HEK293 (cell line): ENCODE results near the gene MYH11.

Experiments used
- CTCF ChIA-PET: fragments of 350-600 bp; formaldehyde crosslinking; extraction: SDS; loops from one replicate; lab custom pipeline; 2021; ENCODE audit warnings: antibody characterized with exemption; lab: Yijun Ruan, JAX
- POLR2A ChIA-PET: fragments of 300-600 bp; formaldehyde crosslinking; extraction: SDS; loops from one replicate; lab custom pipeline; 2020; ENCODE audit warnings: antibody characterized with exemption, inconsistent platforms; lab: Yijun Ruan, JAX
- H3K27ac ChIP-seq: fragments of 200-500 bp; sonication (Bioruptor generic); 2 replicates; pipeline ENCODE4 v1.5.1; 2014; ENCODE audit warnings: low read depth, low read length, control low read depth, inconsistent platforms; ENCODE audit errors: extremely low read depth
- H3K36me3 ChIP-seq, 2 experiments: fragments of 200-500 bp in 1 of 2; sonication (Bioruptor generic) in 1 of 2; 1 replicate in 1 of 2; 2 replicates in 1 of 2; pipeline ENCODE4 v1.5.1; 2014 to 2017; ENCODE audit warnings: inconsistent platforms in 2 of 2, low read length in 2 of 2; ENCODE audit not compliant: control insufficient read depth in 2 of 2, insufficient read depth in 1 of 2
- H3K4me1 ChIP-seq: fragments of 200-500 bp; sonication (Bioruptor generic); 2 replicates; pipeline ENCODE4 v1.5.1; 2014; ENCODE audit warnings: mild to moderate bottlenecking, low read length, inconsistent platforms; ENCODE audit not compliant: control insufficient read depth, insufficient read depth
- H3K4me3 ChIP-seq: 2 replicates; pipeline ENCODE4 v1.5.1; 2011; ENCODE audit warnings: low read depth, mild to moderate bottlenecking, control low read depth, low read length, moderate library complexity
- H3K9me3 ChIP-seq: fragments of 200-500 bp; sonication (Bioruptor generic); 2 replicates; pipeline ENCODE4 v1.5.1; 2014; ENCODE audit warnings: low read depth, low read length, inconsistent platforms; ENCODE audit not compliant: control insufficient read depth, insufficient read depth
- BCL11A ChIP-seq: fragments of 450-650 bp; formaldehyde crosslinking; IDR thresholded peaks from 2 replicates; pipeline ENCODE4 v1.5.1; 2016; ENCODE audit warnings: low read depth, missing biosample characterization, missing genetic modification characterization
- FEZF1 ChIP-seq: fragments of 450-650 bp; formaldehyde crosslinking; IDR thresholded peaks from 2 replicates; pipeline ENCODE4 v1.5.1; 2016; ENCODE audit warnings: missing biosample characterization, missing genetic modification characterization
- HOXD13 ChIP-seq: sonication (generic); formaldehyde crosslinking; IDR thresholded peaks from 2 replicates; pipeline ENCODE4 v1.8.0; 2022; ENCODE audit warnings: missing genetic modification reagents, borderline replicate concordance
- MYNN ChIP-seq: fragments of 450-650 bp; formaldehyde crosslinking; IDR thresholded peaks from 2 replicates; pipeline ENCODE4 v1.5.1; 2016; ENCODE audit warnings: missing biosample characterization, missing genetic modification characterization, borderline replicate concordance
- OVOL3 ChIP-seq: fragments of 450-650 bp; formaldehyde crosslinking; IDR thresholded peaks from 2 replicates; pipeline ENCODE4 v1.5.1; 2016; ENCODE audit warnings: missing biosample characterization, missing genetic modification characterization
- PRDM4 ChIP-seq: fragments of 450-650 bp; formaldehyde crosslinking; IDR thresholded peaks from 2 replicates; pipeline ENCODE4 v1.5.1; 2017; ENCODE audit warnings: missing biosample characterization, missing genetic modification characterization
- ZBTB1 ChIP-seq: fragments of 450-650 bp; formaldehyde crosslinking; IDR thresholded peaks from 2 replicates; pipeline ENCODE4 v1.5.1; 2016; ENCODE audit warnings: missing biosample characterization, missing genetic modification characterization
- ZBTB21 ChIP-seq: fragments of 450-650 bp; formaldehyde crosslinking; IDR thresholded peaks from 2 replicates; pipeline ENCODE4 v1.5.1; 2017; ENCODE audit warnings: missing biosample characterization, missing genetic modification characterization
- ZBTB48 ChIP-seq: fragments of 450-650 bp; formaldehyde crosslinking; IDR thresholded peaks from 2 replicates; pipeline ENCODE4 v1.5.1; 2016; ENCODE audit warnings: missing biosample characterization, missing genetic modification characterization
- ZNF114 ChIP-seq: fragments of 450-650 bp; formaldehyde crosslinking; IDR thresholded peaks from 2 replicates; pipeline ENCODE4 v1.5.0; 2017; ENCODE audit warnings: missing biosample characterization, missing genetic modification characterization
- ZNF140 ChIP-seq: fragments of 450-650 bp; formaldehyde crosslinking; IDR thresholded peaks from 2 replicates; pipeline ENCODE4 v1.5.1; 2016; ENCODE audit warnings: missing biosample characterization, missing genetic modification characterization
- ZNF184 ChIP-seq: fragments of 450-650 bp; IDR thresholded peaks from 2 replicates; pipeline ENCODE4 v1.5.1; 2018; ENCODE audit warnings: missing biosample characterization, mild to moderate bottlenecking, missing genetic modification characterization
- ZNF302 ChIP-seq: fragments of 450-650 bp; formaldehyde crosslinking; IDR thresholded peaks from 2 replicates; pipeline ENCODE4 v1.5.1; 2016; ENCODE audit warnings: missing biosample characterization, missing genetic modification characterization, low read depth
- ZNF324 ChIP-seq: fragments of 450-650 bp; formaldehyde crosslinking; IDR thresholded peaks from 2 replicates; pipeline ENCODE4 v1.5.1; 2016; ENCODE audit warnings: missing biosample characterization, missing genetic modification characterization
- ZNF335 ChIP-seq: fragments of 450-650 bp; formaldehyde crosslinking; conservative IDR thresholded peaks from 2 replicates; pipeline ENCODE4 v1.5.1; 2016; ENCODE audit warnings: missing biosample characterization, missing genetic modification characterization
- ZNF341 ChIP-seq: fragments of 450-650 bp; formaldehyde crosslinking; IDR thresholded peaks from 2 replicates; pipeline ENCODE4; 2016; ENCODE audit warnings: low read depth, missing biosample characterization, missing genetic modification characterization
- ZNF354C ChIP-seq: fragments of 450-650 bp; formaldehyde crosslinking; IDR thresholded peaks from 2 replicates; pipeline ENCODE4 v1.5.1; 2016; ENCODE audit warnings: missing biosample characterization, missing genetic modification characterization, low read depth, borderline replicate concordance
- ZNF529 ChIP-seq: fragments of 450-650 bp; formaldehyde crosslinking; IDR thresholded peaks from 2 replicates; pipeline ENCODE4 v1.5.1; 2017; ENCODE audit warnings: missing genetic modification characterization, missing biosample characterization; ENCODE audit not compliant: insufficient replicate concordance
- ZNF639 ChIP-seq: fragments of 450-650 bp; formaldehyde crosslinking; IDR thresholded peaks from 2 replicates; pipeline ENCODE4 v1.5.1; 2016; ENCODE audit warnings: missing biosample characterization, missing genetic modification characterization
- ZSCAN4 ChIP-seq: fragments of 450-650 bp; formaldehyde crosslinking; IDR thresholded peaks from 2 replicates; pipeline ENCODE4 v1.5.1; 2017; ENCODE audit warnings: missing biosample characterization, missing genetic modification characterization
- ZXDB ChIP-seq: fragments of 450-650 bp; formaldehyde crosslinking; IDR thresholded peaks from 2 replicates; pipeline ENCODE4 v1.5.1; 2016; ENCODE audit warnings: missing biosample characterization, missing genetic modification characterization

The MYH11 gene

DNA sequence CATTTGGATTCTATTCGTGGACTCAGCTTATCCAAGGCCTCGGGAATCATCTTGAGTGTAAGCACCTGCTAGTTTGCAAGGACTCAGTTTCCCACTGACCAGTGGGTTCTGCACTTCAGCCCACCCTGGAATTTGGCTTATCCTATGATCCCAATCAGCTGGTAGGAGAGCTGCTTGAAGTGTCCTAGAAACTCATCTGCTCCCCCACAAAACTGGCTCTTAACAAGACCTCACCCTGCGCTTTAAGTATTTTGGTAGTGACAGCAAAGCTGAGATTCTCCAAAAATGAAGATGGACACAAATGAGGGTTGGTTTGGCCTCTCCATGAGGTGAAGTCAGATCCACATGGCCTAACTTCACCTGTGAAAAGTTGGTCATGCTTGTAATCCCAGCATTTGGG lies 149.5 kb downstream of the MYH11 start:
- H3K27ac ChIP-seq, result no peak overlapping the region
- CTCF ChIA-PET, result interaction anchor here (0.6 kb wide), 1 partner anchor 159 kb away, joined by 3 read pairs; no protein-coding TSS in a partner anchor
- TF ChIP-seq ZNF140 (tag by site-specific recombination) (no peak), ZBTB21 (tag by site-specific recombination) (no peak), ZNF184 (no peak), ZNF341 (tag by site-specific recombination) (no peak), ZNF324 (tag by site-specific recombination) (no peak), OVOL3 (tag by site-specific recombination) (no peak), ZNF114 (tag by site-specific recombination) (no peak), ZNF335 (tag by site-specific recombination) (no peak), ZNF529 (tag by site-specific recombination) (no peak), PRDM4 (tag by site-specific recombination) (no peak), ZBTB1 (tag by site-specific recombination) (no peak), ZNF354C (no peak), BCL11A (tag by site-specific recombination) (no peak), ZSCAN4 (tag by site-specific recombination) (no peak), FEZF1 (tag by site-specific recombination) (no peak), MYNN (tag by site-specific recombination) (no peak)
- TF ChIP-seq, all 188 proteins: peak for 0
- Histone ChIP-seq H3K36me3 (peaks cover 0 to 22% of the 10 kb centered on the region in 2 experiments; a peak in 2 of 3 replicates), H3K4me1 (no peaks in the 10 kb centered on the region), H3K4me3 (no peak overlapping the region), H3K9me3 (no peaks in the 10 kb centered on the region)
- POLR2A ChIA-PET, result no interaction called here

DNA sequence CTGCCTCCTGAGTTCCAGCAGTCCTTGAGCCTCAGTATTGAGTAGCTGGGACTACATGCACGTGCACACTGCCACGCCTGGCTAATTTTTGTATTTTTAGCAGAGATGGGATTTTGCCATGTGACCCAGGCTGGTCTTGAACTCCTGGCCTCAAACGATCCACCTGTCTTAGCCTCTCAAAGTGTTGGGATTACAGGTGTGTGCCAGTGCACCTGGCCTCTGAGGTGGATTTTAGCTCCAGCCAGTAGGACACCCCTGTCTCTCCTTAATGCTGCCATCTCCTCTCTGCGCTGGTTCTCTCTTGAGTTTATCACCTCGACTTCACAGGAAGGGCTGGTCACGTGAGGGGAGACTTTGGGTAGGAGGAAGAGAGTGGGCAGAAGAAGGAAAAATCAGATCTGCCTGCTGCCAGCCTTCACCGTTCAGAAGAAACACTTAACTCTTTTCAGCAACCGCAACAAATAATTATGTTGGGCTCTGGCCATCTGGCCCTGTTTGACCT lies 151.7 kb downstream of the MYH11 start:
- H3K36me3 ChIP-seq, result peaks cover 11 to 42% of the 10 kb centered on the region in 2 experiments; a peak in 2 of 3 replicates
- H3K27ac ChIP-seq, result no peak overlapping the region
- H3K4me1 ChIP-seq, result no peaks in the 10 kb centered on the region
- no peak for TF ChIP-seq ZXDB (tag by site-specific recombination)
- no peak for TF ChIP-seq HOXD13
- no peak for TF ChIP-seq ZBTB48 (tag by site-specific recombination)
- no peak for TF ChIP-seq ZNF639
- no peak for TF ChIP-seq ZNF302 (tag by site-specific recombination)
- H3K4me3 ChIP-seq, result no peak overlapping the region
- H3K9me3 ChIP-seq, result no peaks in the 10 kb centered on the region
- POLR2A ChIA-PET, result no interaction called here
- CTCF ChIA-PET, result interaction anchor here (0.6 to 2.6 kb wide), 15 partner anchors 8 to 1460 kb away, joined by 3 to 11 read pairs (median 3); partner anchors contain the start of gene MARF1
